Measurements from ENCODE around the gene ROBO2.

The ROBO2 gene

DNA sequence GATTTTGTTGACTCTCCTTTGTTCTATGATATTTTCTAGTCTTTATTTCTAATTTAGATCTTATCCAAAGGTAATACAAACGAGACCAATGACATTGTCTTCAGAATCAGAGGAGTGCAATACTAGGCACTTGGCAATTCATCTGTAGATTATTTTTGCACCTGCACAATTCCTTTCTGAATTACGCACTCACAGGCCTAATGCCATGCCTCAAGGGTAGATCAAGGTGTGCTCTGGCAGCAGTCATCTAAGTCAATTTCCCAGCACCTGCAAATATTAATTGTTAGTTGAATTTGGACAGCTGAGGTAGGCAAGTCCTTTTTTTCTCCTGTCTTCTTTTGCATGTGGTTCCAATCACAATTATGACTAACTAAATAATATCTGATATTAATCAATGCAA, 653.2 kb downstream of the ROBO2 start:
- TF ChIP-seq CTCF (conservative IDR thresholded peaks at IDR 0.05; ENCODE audit: low read depth, low read length), result no peak
- no peak for DNase-seq (ENCODE audit: low read depth)
- no peak overlapping the region for H3K4me3 ChIP-seq (ENCODE audit: low read length)

DNA sequence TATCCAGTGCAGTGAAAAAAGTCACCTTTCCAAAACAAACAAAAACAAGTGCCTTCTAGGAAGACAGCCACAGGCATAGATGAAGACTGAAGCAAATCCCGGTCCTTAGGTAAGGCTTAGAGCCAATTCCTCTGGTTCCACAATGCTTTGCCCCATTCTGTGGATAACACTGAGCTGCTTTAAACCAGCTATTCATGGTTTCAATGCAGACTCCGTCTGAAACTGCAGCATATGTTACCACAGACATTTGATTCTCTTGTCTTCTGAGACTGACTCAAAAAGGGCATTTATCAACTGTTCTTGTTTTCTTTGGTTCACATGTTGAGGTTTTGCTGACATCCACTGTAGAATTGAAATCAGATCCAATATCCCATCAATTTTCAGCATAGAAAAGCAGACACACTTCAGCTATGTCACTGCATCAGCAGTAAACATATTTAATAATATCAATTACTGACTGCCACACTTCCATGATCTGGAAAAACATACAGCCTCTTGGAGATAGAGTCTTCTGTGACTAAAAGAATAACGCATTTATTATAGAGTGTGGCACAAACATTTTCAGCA, 659.3 kb downstream of the ROBO2 start:
- DNase-seq (ENCODE audit: low read depth), result no peak
- H3K4me3 ChIP-seq (ENCODE audit: low read length), result no peak overlapping the region
- TF ChIP-seq CTCF (conservative IDR thresholded peaks at IDR 0.05; ENCODE audit: low read depth, low read length), result no peak
